Activated CD8-positive, alpha-beta memory T cell treated with anti-CD3 and anti-CD28 coated beads, Interleukin-2, amount 50 U/mL, for 1 hour (primary cell): Measurements from ENCODE around the gene UNC45B.
"Not testable (repeated sequence)": the region's sequence is repeated elsewhere in the genome, so short reads cannot be mapped to it uniquely, and the experiment has no call there.

Experiments used
- DNase-seq: peaks from one replicate; pipeline ENCODE4 v3.0.0-alpha.2; 2020; ENCODE audit errors: extremely low read depth

The UNC45B gene

DNA sequence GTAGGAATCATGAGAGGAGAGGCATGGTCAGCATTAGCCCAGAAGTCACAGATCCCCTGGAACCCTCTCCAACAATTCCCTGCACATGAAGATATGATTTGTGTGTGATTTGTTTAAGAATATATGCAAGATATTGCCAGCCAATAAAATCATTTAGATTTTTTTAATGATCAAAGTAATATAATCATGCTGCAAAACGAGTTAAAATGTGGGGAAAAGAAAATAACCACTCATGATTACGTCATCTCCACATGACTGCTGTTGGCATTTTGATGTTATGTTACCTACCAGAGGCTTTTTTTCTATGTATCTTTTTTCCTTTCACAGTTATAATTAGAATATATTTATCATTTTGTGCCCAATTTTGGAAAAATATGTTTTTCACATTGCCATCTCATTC, 24.2 kb downstream of the UNC45B start:
- DNase-seq = no peak

DNA sequence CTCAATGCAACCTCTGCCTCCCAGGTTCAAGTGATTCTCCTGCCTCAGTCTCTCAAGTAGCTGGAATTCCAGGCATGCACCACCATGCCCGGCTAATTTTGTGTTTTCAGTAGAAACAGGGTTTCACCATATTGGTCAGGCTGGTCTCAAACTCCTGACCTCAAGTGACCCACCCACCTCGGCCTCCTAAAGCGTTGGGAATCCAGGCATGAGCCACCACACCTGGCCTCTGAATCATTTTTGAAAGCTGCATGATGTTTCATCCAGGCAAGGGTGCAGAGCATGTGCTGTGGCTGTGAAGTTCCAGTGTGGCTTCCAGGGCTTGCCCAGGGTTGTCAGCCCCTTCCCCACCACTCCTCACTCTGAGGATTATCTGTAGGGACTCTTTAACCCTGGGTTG, 24.7 kb downstream of the UNC45B start:
- not testable (repeated sequence) for DNase-seq

DNA sequence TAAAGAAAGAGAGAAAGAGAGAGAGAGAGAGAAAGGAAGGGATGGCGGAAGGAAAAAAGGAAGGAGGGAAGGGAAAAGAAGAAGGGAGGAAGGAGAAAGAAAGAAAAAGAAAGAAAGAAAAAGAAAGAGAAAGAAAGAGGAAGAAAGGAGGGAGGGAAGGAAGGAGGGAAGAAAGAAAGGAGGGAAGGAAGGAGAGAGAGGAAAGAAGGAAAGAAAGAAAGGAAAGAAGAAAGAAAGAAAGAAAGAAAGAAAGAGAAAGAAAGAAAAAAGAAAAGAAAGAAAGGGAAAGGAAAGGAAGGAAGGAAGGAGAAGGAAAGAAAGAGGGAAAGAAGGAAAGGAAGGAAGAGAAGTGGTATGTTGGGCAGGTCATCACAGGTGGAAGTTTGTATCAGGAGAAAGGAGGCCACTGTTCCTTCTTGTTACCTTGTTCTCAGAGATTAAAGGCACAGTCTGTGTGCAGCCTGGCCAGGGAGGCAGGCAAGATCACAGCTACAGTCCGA, 27.3 kb downstream of the UNC45B start:
- DNase-seq = no peak

DNA sequence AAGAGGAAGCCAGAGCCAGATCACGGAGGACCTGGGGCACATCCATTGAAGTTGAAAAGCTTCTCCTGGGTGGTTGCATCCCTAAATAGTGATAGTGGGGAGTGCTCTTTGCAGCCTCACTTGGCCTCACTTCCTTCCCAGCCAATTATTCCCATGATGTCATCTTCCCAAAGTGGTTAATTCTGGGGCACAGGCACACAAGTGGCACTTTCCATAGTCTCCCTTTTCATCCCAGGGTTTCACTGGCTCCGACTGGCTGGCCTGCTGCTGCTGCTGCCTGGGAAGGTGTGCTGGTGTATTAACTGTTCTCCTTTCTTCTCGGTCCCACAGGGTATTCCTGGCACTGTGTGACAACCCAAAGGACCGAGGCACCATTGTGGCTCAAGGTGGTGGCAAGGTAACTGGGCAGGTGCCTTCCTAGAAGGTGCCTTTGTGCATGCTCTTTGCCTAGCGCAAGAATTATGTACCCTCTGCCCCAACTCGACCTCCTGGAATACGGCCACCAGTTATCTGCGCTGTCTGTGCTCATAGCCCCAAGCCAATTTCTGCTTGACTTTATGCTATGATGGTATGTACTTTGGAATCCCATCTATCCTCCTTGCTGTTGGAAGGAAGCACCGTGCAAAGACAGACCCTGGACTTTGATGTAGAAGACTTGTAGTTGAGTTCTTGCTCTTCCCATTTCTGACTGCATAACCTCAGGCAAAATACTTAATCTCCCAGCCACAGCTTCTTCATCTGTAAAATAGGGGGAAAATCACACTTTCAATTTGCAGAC, 28.2 kb downstream of the UNC45B start:
- no peak for DNase-seq

DNA sequence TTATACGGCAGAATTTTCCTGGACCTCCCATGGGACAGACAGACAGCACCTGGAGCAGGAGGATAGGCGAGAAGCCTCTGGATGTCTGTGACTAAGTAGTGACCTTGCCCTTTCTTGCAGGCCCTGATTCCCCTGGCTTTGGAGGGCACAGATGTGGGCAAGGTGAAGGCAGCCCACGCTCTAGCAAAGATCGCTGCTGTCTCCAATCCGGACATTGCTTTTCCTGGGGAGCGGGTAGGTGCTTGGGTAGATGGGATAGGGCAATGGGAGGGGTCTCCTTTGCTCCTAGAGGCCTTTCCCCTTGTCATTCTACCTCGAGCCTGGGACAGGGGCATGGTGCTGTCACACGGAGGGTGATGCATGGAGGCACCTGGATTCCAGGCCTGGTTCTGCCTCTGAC, 29.3 kb downstream of the UNC45B start:
- DNase-seq = no peak

DNA sequence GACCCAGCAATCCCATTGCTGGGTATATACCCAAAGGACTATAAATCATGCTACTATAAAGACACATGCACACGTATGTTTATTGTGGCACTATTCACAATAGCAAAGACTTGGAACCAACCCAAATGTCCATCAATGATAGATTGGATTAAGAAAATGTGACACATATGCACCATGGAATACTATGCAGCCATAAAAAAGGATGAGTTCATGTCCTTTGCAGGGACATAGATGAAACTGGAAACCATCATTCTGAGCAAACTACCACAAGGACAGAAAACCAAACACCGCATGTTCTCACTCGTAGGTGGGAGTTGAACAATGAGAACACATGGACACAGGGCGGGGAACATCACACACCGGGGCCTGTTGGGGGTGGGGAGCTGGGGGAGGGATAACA, 31.8 kb downstream of the UNC45B start:
- not testable (repeated sequence) for DNase-seq

DNA sequence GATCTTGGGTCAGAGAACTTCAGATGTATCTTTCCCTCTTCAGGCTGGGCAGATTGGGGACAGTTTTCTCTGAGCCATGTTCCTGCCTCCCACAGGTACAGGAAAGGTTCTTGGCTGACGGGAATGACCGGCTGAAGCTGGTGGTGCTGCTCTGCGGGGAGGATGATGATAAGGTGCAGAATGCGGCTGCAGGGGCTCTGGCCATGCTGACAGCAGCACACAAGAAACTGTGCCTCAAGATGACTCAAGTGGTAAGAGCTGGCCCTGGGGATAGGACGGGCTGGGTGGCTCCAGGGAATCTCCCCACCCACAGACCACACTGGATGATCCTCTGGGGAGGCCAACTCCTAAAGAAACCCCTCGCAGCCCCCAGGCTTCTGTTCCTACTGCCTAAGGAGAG, 35.7 kb downstream of the UNC45B start:
- no peak for DNase-seq

DNA sequence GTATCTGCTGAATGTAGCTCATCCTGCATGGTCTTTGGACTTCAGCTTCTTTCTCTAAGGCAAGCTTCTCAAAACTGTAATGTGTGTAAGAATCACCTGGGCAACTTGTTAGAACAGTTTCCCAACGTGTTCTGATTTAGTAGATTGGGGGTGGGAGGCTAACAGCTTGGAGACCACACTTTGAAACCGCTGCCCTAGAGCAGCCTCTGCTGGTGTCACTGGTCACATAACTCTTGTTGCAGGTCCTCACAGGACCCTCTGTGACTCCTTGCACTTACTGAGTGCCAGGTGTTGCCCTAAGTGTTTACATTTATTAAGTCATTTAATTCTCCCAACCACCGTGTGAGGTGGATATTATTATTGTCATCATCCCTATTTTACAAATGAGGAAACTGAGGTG, 36.7 kb downstream of the UNC45B start:
- no peak for DNase-seq

DNA sequence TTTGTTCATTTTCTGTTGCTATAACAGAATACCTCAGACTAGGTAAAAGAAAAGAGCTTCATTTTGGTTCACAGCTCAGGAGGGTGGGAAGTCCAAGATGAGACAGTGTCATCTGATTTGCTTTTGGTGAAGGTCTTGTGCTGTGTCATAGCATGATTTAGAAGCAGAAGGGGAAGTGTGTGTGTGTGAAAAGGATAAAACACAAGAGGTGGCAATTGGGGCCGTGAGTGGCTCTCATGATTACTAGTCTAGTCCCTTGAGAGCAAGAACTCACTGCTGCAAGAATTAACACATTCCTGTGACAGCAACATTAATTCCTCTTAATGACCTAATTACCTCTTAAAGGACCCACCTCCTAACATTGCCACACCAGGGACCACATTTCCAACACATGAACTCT, 38.2 kb downstream of the UNC45B start:
- no peak for DNase-seq

DNA sequence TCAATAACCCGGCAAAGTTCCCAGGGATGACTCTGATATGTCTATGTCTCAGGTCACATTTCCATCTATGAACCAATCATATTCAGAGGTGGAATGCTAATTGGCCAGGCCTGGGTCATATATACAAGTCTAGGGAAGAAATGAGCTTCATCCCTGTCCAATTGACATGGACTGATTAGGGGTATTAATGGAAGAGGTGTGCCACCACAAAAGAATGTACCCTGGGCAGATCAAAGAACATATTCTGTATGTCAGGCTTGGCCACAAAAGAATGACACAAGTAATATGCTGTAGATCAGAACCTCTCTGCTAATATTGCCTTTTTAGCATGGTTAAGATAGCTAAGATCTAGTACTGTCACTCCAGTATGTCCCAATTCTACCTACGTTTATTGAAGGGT, 39.9 kb downstream of the UNC45B start:
- DNase-seq = no peak

DNA sequence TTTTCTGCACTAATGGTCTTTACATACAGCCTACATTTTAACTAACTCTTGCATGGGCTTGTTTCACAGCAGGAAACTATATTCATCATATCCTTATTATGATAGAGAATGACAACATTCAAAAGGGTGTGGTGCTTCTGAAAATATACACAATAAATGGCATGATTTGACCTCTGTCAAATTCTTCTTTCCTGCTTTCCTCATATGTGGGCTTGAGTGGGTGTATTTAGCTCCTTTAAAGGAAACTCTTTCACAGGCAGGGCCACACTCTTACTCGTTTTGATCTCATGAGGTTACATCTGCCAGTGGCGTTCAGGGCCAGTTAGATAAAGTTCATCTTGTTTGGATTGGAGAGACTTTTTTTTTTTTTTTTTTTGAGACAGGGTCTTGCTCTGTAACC, 40.5 kb downstream of the UNC45B start:
- DNase-seq = no peak

DNA sequence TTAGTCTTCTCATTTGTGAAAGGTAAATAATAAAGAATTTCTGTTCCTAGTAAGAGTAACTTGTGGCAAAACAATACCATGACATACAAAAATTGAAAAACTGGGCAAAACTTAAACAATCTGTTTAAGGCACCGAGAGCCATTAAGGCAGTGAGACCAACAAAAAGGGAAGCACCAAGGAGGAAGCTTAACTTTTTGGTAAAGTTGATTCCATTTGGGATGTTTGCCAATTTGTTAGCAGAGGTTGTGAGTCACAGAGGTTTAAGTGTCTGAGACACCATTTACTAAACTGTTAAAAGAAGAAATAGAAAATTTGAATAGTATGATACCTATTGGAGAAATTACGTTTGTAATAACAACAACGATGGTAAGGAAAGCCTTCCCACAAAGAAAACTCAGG, 41.7 kb downstream of the UNC45B start:
- DNase-seq = no peak

DNA sequence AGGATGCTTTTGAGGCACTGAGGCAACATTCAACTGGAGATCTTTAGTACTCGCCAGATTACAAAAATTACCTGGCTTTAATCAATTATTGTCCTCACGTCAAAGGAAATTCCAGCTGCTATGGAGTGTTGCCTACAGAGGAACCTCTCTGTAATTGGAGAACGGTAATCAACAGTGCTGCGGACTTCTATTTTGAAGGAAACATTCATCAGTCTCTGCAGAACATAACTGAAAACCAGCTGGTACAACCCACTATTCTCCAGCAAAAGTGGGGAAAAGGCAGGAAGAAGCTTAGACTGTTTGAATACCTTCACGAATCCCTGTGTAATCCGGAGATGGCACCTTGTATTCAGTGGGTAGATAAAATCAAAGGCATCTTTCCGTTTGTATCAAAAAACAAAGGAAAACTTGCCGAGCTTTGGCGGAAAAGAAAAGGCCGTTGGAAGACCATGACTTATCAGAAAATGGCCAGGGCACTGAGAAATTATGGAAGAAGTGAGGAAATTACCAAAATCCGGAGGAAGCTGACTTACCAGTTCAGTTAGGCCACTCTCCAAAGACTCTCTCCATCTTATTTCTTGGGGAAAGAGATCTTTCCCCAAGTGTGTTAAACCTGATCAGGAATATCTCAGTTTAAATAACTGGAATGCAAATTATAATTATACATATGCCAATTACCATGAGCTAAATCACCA, 43.5 kb downstream of the UNC45B start:
- DNase-seq = no peak

DNA sequence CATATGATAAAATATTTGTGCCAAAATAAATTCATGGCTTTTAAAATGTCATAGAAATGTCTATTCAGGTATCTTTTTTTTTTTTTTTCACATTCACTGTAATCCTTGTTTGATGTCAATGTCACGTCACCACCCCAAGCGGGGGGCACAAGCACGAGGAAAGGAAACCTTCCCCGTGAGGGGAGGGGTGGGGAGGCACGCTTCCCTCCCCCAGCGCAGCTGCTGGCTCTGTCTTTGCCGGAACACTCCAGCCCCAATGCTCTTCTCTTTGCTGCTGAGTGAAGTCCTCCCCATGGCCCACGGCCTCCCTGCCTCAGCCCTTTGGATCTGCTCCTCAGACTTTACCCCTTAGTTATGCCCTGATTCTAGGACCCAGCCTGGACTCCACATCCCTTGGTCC, 45.1 kb downstream of the UNC45B start:
- no peak for DNase-seq

DNA sequence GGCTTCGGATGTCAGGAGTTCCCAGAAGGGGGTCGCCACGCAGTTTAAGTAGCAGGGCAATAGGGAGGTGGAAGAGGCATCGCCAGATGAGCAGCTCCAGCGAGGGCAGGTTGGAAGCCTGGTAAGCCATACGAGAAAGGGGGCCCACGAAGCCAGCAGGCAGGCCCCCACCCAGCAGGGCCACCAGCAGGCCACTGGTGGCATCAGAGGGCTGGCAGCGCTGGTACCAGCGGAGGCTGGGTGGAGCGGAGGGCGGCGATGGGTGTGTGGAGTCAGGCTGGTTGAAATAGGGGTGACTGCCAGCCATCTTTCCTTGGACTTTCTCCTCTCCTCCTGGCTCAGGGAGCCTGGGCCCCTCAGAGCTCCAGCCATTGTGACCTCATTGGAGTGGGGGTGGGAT, 46.4 kb downstream of the UNC45B start, which contains the start of gene SLC35G3:
Gene SLC35G3 (minus strand): TSS at position 393 of the 400 bp plus-strand sequence. CDS start 86 bp downstream, at position 307.
- DNase-seq = not testable (repeated sequence)

DNA sequence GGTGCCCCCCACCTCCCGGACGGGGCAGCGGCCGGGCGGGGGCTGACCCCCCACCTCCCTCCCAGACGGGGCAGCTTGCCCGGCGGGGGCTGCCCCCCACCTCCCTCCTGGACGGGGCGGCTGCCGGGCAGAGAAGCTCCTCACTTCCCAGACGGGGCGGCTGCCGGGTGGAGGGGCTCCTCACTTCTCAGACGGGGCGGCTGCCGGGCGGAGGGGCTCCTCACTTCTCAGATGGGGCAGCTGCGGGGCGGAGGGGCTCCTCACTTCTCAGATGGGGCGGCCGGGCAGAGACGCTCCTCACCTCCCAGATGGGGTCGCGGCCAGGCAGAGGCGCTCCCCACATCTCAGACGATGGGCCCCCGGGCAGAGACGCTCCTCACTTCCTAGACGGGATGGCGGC, 47.4 kb downstream of the UNC45B start:
- not testable (repeated sequence) for DNase-seq

DNA sequence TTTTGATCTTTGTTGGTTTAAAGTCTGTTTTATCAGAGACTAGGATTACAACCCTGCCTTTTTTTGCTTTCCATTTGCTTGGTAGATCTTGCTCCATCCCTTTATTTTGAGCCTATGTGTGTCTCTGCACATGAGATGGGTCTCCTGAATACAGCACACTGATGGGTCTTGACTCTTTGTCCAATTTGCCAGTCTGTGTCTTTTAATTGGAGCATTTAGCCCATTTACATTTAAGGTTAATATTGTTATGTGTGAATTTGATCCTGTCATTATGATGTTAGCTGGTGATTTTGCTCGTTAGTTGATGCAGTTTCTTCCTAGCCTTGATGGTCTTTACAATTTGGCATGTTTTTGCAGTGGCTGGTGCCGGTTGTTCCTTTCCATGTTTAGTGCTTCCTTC, 55.0 kb downstream of the UNC45B start:
- not testable (repeated sequence) for DNase-seq

DNA sequence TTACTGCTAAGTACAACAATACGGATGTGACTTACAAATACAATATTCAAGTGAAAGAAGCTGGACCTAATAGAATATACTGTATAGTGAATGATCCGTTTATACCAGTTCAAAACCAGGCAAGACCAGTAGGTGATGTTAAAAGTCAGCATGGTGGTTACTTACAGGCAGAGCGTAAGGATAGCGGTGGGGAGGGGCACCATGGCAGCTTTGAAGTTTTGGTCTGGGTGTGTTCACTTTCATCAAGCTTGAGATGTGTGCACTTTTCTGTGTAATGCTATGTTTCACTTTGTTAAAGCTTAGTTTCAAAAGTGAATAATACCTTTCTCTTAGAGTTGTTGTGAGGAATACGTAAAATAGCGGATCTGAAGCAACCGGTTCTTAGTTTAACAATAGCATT, 63.1 kb downstream of the UNC45B start:
- DNase-seq = no peak

DNA sequence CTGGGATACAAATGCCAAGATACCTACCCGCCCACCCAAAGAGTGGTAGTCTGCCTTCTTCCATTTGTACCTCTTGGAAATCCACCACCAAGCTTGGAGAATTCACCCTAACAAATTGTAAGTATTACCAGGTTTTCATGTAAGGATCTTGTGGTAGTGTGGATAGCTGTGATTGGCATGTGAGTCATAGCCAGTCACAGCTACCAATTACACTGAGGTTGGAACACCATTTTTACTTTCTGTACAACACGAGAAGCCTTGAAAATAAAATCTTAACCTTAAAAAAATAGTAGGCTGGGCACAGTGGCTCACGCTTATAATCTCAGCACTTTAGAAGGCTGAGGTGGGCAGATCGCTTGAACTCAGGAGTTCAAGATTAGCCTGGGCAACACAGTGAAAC, 65.1 kb downstream of the UNC45B start:
- no peak for DNase-seq

DNA sequence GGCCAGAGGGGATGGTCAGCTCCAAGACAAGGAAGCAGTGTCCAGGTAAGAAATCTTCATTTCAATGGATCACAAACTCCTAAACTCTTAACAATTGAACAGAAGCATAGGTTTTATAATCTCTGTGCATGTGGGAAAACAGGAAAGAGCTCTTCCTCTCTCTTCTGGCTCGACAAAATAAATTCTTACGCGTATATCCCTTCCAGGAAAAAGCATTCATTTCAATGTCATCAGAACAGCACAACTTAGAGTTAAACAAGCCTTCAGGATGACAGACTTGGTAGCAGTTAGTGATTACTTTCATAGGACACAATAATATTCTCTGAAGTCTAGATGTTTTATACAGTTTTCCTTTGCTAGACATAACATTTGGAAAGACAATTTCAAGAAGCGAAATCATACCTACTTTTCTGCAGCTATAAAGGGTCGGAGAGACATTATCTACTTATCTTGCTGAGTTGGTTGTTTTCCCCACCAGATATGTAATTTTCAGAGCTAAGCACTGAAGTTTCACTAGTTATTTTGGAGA, 65.9 kb downstream of the UNC45B start:
- DNase-seq = no peak

DNA sequence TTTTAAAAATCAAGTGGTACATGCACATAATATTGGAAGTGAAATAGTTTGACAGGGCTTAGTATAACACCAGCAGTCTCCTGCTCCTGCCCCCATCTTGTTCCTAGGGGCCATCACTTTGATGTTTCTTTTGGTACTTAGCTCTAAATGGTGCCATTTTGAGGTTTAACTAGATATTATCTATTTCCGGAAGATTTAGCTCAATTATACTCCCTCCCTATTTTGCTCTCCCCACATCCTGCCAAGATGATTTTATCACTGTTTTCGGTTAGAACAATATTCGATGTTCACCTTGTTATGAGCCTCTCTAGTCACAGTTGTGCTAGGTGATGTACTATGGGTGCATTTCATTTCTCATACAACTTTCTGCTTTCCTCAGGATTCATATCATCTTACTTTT, 66.6 kb downstream of the UNC45B start:
- peak; percentile 20 for DNase-seq

DNA sequence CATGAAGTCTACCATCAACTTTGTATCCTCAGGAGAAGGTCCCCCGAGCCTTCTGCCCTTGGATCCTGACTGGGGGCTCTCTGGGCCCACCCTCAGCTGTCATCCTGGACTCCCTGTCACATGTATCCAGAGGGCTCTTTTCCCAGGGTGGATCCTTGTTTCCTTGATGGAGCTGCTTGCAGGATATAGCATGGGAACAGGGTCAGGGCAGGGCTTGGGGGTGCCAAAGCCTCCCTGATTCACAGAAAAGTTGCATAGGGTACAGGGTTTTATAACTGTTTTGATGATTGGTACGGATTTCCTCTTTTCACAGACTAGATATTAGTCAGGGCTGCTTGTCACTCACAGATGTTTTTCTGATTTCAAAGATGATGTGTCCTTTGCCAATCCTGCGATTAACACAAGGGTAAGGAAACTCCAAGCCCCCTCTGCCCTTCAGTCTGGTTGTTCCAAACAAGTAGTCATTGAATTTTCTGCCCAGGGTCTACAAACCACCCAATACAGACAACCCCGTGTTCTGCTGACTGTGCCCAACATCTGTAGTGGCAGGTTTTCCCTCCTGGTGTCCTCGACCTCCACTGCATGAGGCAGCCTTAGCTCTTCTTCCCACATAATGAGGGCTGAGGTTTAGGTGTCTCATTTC, 67.1 kb downstream of the UNC45B start:
- DNase-seq = no peak
